Measurements from ENCODE around the gene SDK1. TPM values are rescaled to one million over a fixed set of nuclear protein-coding genes. Genes with fewer than 3 reads are reported as not detected.

Gene SDK1
- total and polyA plus RNA-seq, 10 of the 15 experiments (the other 5 are each of a cell fraction or from before 2014, with no cell fraction given), result 0.14 to 0.33 TPM; not detected in 8

DNA sequence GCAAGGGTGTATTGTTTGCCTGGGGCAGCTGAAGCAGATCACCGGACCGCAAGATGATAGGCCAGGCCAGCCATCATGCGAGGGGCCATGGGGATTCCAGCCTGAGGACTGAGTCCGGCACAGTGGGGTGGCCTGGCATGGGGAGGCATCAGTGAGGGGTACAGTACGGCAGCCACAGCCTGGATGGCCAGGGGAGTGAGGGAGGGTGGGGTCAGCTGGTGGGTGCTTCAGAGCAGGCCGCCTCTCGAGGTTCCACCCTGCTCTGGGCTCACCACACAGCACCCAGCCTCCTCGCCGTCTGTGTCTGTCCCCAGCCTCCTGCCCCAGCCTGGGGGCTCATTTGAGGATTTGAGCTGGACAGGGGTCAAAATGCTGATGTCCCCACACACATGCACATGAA is 872.6 kb downstream of the SDK1 start:
- Histone ChIP-seq H3K27me3 (replicated peaks in 1 of 2; ENCODE audit: control insufficient read depth in 2 of 2, insufficient read depth in 2 of 2, low read length in 1 of 2) (no peaks in the 10 kb centered on the region), H3K79me2 (ENCODE audit: control insufficient read depth, insufficient read depth, low read length) (no peaks in the 10 kb centered on the region), H3K4me2 (ENCODE audit: control insufficient read depth, insufficient read depth) (no peak overlapping the region), H3K27ac (ENCODE audit: control insufficient read depth, insufficient read depth) (no peak overlapping the region), H3K9ac (ENCODE audit: control insufficient read depth, insufficient read depth, low read length) (no peak overlapping the region), H3K36me3 (ENCODE audit: control insufficient read depth in 2 of 2, insufficient read depth in 2 of 2, low read length in 1 of 2) (no peaks in the 10 kb centered on the region), H3K4me3 (no peak overlapping the region), H4K20me1 (ENCODE audit: control insufficient read depth, insufficient read depth) (no peaks in the 10 kb centered on the region), H3K4me1 (ENCODE audit: control insufficient read depth, insufficient read depth, low read length) (no peaks in the 10 kb centered on the region), H2AFZ (ENCODE audit: control insufficient read depth, low read depth, low read length) (no peak overlapping the region), H3K9me3 (replicated peaks; ENCODE audit: control insufficient read depth, insufficient read depth, low read length) (no peaks in the 10 kb centered on the region; the same call in 2 of the 3 replicates)
- no peak for TF ChIP-seq DPF2 (IDR thresholded peaks at IDR 0.05)
- no peak for TF ChIP-seq SIX5 (IDR thresholded peaks at IDR 0.05; ENCODE audit: low read depth, low read length, severe bottlenecking)
- TF ChIP-seq, protein P1, sequence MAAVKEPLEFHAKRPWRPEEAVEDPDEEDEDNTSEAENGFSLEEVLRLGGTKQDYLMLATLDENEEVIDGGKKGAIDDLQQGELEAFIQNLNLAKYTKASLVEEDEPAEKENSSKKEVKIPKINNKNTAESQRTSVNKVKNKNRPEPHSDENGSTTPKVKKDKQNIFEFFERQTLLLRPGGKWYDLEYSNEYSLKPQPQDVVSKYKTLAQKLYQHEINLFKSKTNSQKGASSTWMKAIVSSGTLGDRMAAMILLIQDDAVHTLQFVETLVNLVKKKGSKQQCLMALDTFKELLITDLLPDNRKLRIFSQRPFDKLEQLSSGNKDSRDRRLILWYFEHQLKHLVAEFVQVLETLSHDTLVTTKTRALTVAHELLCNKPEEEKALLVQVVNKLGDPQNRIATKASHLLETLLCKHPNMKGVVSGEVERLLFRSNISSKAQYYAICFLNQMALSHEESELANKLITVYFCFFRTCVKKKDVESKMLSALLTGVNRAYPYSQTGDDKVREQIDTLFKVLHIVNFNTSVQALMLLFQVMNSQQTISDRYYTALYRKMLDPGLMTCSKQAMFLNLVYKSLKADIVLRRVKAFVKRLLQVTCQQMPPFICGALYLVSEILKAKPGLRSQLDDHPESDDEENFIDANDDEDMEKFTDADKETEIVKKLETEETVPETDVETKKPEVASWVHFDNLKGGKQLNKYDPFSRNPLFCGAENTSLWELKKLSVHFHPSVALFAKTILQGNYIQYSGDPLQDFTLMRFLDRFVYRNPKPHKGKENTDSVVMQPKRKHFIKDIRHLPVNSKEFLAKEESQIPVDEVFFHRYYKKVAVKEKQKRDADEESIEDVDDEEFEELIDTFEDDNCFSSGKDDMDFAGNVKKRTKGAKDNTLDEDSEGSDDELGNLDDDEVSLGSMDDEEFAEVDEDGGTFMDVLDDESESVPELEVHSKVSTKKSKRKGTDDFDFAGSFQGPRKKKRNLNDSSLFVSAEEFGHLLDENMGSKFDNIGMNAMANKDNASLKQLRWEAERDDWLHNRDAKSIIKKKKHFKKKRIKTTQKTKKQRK (IDR thresholded peaks at IDR 0.05; ENCODE audit: low read depth, low read length), result no peak
- TF ChIP-seq ESRRA (IDR thresholded peaks at IDR 0.05; ENCODE audit: low read length), result no peak
- TF ChIP-seq WRNIP1 (IDR thresholded peaks at IDR 0.05; ENCODE audit: borderline replicate concordance, low read depth, low read length), result no peak
- TF ChIP-seq IRF4 (IDR thresholded peaks at IDR 0.05; ENCODE audit: low read depth, low read length), result no peak
- TF ChIP-seq MTA2 (IDR thresholded peaks at IDR 0.05; ENCODE audit: low read depth), result no peak
- TF ChIP-seq, protein P2, sequence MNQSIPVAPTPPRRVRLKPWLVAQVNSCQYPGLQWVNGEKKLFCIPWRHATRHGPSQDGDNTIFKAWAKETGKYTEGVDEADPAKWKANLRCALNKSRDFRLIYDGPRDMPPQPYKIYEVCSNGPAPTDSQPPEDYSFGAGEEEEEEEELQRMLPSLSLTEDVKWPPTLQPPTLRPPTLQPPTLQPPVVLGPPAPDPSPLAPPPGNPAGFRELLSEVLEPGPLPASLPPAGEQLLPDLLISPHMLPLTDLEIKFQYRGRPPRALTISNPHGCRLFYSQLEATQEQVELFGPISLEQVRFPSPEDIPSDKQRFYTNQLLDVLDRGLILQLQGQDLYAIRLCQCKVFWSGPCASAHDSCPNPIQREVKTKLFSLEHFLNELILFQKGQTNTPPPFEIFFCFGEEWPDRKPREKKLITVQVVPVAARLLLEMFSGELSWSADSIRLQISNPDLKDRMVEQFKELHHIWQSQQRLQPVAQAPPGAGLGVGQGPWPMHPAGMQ (IDR thresholded peaks at IDR 0.05; ENCODE audit: borderline replicate concordance), result no peak
- TF ChIP-seq, protein P3, sequence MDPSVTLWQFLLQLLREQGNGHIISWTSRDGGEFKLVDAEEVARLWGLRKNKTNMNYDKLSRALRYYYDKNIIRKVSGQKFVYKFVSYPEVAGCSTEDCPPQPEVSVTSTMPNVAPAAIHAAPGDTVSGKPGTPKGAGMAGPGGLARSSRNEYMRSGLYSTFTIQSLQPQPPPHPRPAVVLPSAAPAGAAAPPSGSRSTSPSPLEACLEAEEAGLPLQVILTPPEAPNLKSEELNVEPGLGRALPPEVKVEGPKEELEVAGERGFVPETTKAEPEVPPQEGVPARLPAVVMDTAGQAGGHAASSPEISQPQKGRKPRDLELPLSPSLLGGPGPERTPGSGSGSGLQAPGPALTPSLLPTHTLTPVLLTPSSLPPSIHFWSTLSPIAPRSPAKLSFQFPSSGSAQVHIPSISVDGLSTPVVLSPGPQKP (IDR thresholded peaks at IDR 0.05; ENCODE audit: low read depth, low read length), result no peak
- TF ChIP-seq GABPA (IDR thresholded peaks at IDR 0.05; ENCODE audit: low read depth), result no peak
- TF ChIP-seq, protein P4, sequence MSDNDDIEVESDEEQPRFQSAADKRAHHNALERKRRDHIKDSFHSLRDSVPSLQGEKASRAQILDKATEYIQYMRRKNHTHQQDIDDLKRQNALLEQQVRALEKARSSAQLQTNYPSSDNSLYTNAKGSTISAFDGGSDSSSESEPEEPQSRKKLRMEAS (IDR thresholded peaks at IDR 0.05; ENCODE audit: low read depth, low read length), result no peak
- TF ChIP-seq, protein P5, sequence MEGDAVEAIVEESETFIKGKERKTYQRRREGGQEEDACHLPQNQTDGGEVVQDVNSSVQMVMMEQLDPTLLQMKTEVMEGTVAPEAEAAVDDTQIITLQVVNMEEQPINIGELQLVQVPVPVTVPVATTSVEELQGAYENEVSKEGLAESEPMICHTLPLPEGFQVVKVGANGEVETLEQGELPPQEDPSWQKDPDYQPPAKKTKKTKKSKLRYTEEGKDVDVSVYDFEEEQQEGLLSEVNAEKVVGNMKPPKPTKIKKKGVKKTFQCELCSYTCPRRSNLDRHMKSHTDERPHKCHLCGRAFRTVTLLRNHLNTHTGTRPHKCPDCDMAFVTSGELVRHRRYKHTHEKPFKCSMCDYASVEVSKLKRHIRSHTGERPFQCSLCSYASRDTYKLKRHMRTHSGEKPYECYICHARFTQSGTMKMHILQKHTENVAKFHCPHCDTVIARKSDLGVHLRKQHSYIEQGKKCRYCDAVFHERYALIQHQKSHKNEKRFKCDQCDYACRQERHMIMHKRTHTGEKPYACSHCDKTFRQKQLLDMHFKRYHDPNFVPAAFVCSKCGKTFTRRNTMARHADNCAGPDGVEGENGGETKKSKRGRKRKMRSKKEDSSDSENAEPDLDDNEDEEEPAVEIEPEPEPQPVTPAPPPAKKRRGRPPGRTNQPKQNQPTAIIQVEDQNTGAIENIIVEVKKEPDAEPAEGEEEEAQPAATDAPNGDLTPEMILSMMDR (IDR thresholded peaks at IDR 0.05 in 2 of 3, conservative IDR thresholded peaks at IDR 0.05 in 1 of 3; ENCODE audit: control insufficient read depth in 2 of 3, extremely low read depth in 1 of 3, insufficient read depth in 1 of 3, low read depth in 3 of 3, low read length in 3 of 3), result no peak
- no peak for TF ChIP-seq NR2C2 (IDR thresholded peaks at IDR 0.05; ENCODE audit: borderline replicate concordance, control insufficient read depth, insufficient read length, low read depth)
- TF ChIP-seq ATF7 (IDR thresholded peaks at IDR 0.05; ENCODE audit: low read depth), result no peak
- TF ChIP-seq ZBED1 (IDR thresholded peaks at IDR 0.05; ENCODE audit: borderline replicate concordance), result no peak
- BruUV-seq (replicated peaks), result no TSS peak
- WGBS (ENCODE audit: insufficient coverage, insufficient replicate concordance, low lambda C conversion rate, missing lambda C conversion rate), result 56% methylated on average over 9 of the region's 9 CpGs
- ChIA-PET SMC1A (ENCODE audit: uncharacterized antibody, unreplicated experiment) (interaction anchor here (0.6 kb wide), 1 partner anchor 25 kb away, joined by 4 read pairs; no protein-coding TSS in a partner anchor), RAD21 (ENCODE audit: unreplicated experiment) (no interaction called here), POLR2A (no interaction called here), CTCF (no interaction called here)
- intact Hi-C loops (cut with micrococcal nuclease; ENCODE audit: unreplicated experiment), result no loop called here
- FAIRE-seq (no peak), DNase-seq (ENCODE audit: low read depth, low spot score) (no peak), ATAC-seq (no peak)
- in situ Hi-C loops (cut with MboI), result no loop called here

Data from GM12878 (cell line).